Esophagus mucosa (tissue), 1 donor: ENCODE data around the gene GIMAP8. TPM values are rescaled to one million over a fixed set of nuclear protein-coding genes. Genes with fewer than 3 reads are reported as not detected.
"Not testable (repeated sequence)": the region's sequence is repeated elsewhere in the genome, so short reads cannot be mapped to it uniquely, and the experiment has no call there.

Source experiments
- ATAC-seq: fragments of 200-7000 bp; cut with Tn5 transposase; one replicate; pipeline ENCODE4 v1.9.1; 2020
- total RNA-seq: library from RNA; stranded (reverse); gene quantifications from one replicate; pipeline ENCODE4 v1.2.4, GENCODE V29; 2023
- donor health status: DM: yes; HTN: yes; CAD: no.

Gene GIMAP8
- total RNA-seq, 1 donor from 2014 or later = 1.6 TPM

- ATAC-seq = no peak
Measured at GRCh38 chr7:150441524-150441923, 8.9 kb upstream of the GIMAP8 start.

GRCh38 chr7:150442811-150443210, 7.6 kb upstream of the GIMAP8 start:
- no peak for ATAC-seq

GRCh38 chr7:150443793-150444540, 6.5 kb upstream of the GIMAP8 start:
- ATAC-seq = no peak

DNA sequence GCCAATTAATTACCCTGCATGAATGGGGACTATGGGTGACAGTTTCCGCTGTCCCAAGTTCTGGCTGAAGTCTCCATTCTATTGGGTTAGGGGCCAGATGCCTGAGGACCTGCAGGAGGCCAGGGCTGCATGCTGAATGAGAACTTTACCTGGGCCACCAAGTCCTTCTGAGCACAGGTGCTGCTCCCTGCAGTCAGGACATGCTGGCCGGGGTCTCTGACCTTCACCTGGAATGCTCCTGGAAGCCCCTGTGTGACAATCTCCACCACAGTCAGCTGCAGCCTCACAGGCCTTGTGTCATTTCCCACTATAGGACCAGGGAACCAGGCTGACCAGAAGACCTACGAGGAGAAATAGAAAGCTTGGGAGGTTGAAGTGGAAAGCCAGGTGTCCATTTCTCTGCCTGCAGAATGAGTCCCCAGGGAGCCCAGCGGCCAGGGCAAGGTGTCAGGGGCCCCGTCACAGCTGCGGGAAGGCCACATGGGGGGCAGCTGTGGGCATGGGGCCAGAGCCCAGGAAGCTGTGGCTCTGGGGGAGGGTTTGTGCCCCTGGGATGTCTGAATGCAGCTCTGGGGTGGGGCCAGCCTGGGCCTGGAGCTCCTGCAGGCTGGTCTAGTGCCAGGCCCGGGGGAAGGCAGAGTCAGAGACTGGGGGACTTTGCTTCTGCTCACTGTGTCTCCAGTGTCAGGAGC, 5.6 kb upstream of the GIMAP8 start:
- ATAC-seq = no peak

GRCh38 chr7:150446288-150446938, 4.0 kb upstream of the GIMAP8 start:
- no peak for ATAC-seq

DNA sequence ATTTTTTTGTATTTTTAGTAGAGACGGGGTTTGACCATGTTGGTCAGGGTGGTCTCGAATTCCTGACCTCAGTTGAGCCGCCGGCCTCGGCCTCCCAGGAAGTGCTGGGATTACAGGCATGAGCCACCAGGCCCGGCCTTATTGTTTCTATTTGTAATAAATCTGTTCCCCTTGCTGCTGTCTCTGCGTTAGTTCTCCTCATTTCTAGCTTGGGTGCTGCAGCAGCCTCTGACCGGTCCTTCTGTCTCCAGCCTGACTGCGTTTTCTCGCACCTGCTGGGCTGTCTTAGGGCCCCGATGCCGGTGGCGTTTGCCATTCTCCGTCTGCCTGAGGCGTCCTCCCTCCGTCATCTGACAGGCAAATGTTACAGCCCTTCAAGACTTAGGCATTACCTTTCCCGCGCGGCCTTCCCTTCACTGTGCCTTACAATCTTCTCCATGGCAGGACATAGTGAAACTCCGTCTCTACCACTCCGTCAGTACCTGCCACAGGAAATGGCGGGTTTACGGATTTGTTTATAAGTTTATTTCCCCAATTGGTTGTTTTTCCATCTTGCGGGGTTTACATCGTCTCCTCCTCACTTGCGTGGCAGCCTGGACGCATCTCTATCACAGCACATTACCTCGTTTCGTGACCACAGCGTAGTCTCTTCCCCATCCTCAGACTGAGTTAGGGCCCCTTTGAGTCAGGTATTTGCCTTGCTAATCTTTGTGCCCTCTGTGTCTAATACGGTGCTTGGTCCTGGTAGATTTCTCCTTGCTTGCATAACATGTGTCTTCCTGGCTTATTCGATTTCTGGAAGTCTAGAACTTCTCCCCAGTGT, 2.3 kb upstream of the GIMAP8 start:
- ATAC-seq = no peak

- peak; percentile 78 for ATAC-seq
Measured at GRCh38 chr7:150448789-150449147, 1.7 kb upstream of the GIMAP8 start.

DNA sequence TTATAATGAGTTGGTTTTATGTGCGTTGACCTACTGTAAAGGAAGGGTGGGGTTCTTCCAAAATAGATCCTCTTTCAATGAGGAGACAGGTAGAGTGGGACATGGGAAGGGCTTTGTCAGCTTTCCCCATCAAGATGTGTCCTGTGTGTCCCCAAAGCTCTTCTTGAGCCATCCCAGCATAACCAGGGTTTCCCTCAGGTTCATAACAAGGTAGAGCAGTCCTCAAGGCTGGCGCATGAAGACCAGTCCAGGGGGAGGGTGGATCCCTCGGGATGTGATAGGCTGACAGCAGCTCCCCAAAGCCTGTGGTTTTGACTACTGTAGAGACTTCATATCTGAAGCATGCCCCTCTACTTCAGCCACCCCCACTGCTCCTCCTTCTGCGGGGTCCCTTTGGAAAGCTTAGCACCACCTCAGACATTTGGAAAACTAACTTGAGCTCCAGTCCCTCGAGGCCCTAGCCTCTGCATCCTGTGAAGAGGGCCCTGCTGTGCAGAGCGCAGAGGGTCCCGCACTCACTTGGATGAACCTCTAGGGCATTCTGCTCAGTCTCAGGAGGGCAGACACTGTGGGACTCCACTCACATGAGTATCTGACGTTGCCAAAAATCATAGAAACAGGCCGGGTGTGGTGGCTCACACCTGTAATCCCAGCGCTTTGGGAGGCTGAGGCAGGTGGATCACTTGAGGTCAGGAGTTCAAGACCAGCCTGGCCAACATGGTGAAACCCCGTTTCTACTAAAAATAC, 1.1 kb upstream of the GIMAP8 start:
- ATAC-seq = no peak

- ATAC-seq = peak; percentile 39
Measured at GRCh38 chr7:150451097-150451793, 815 bp downstream of the GIMAP8 start.

DNA sequence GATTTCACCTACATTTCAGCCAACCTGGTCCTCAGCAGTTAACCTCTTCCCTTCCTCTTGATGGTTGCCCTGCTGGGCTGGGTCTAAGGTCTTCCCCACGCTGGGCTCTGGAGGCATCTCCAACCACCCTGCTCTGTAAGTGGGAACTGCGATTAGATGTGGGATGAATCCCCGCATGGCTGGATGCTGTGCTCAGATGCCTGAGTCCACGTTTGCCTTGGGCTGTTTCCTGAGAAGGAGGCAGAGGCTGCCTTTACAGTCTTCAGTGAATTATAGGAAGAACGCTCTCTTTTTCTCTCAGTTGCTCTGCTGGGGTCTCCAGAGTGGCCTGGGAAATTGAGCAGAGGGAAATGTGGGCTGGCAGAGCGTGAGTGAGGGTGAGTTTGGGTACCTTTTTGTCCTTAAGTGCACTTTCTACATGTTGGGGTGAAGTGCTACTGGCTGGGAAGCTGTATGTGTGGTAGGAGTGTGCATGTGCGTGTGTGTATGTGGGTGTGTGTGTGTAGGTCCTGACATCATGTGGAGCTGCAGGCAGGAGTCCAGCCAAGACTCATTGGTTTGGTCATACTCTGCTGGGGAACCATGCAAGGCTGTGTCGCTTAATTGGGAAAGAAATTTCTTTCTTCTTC, 1.5 kb downstream of the GIMAP8 start:
- no peak for ATAC-seq

- ATAC-seq = no peak
Measured at GRCh38 chr7:150453181-150453580, 2.8 kb downstream of the GIMAP8 start.

- ATAC-seq = no peak
Measured at GRCh38 chr7:150453892-150454291, 3.5 kb downstream of the GIMAP8 start.

GRCh38 chr7:150457064-150457463, 6.6 kb downstream of the GIMAP8 start:
- ATAC-seq = not testable (repeated sequence)

GRCh38 chr7:150458235-150458634, 7.8 kb downstream of the GIMAP8 start:
- no peak for ATAC-seq

DNA sequence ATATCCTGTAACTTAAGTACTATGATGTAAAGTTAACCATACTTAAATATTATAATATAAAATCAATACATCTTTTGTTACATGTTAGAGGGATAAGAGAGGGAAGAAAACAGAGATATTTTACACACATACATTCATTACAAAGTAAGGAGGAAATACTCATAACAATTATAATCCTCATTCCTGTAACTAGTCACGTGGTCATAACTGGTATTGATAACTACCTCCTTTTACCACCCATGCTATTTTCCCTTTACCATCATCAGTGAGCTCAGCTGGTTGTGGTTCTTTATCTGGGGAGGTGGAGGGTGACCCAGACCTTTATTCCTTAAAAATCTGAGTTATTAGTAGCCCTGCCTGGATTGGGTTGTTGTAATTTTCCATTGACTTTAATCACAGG, 8.3 kb downstream of the GIMAP8 start:
- no peak for ATAC-seq

DNA sequence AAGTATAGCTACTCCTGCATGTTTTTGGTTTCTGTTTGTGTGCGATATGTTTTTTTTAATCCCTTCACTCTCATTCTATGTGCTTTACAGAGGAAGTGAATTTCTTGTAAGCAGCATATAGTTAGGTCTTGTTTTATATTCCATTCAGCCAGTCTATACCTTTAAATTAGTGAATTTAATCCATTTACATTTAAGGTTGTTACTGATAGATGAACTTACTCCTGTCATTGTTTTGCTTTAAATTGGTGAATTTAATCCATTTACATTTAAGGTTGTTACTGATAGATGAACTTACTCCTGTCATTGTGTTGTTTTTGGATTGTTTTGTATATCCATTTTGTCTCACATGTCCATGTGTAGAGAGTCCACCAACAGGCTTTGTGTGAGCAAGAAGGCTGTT, 11.1 kb downstream of the GIMAP8 start:
- ATAC-seq = no peak

DNA sequence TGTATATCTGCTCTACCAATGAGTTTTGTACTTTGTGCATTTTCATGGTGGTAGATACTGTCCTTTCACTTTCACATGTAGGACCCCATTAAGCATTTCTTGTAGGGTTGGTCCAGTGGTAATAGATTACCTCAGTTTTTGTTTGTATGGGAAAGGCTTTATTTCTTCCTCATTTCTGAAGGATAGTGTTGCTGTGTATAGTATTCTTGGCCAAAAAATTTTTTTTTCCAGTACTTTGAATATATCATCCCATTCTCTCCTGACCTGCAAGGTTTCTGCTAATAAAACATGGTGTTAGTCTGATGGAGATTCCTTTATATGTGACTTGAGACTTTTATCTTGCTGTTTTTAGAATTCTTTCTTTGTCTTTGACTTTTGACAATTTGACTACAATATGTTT, 12.0 kb downstream of the GIMAP8 start:
- no peak for ATAC-seq

- no peak for ATAC-seq
Measured at GRCh38 chr7:150463461-150463860, 13.0 kb downstream of the GIMAP8 start.

GRCh38 chr7:150464962-150465361, 14.5 kb downstream of the GIMAP8 start:
- ATAC-seq = no peak

DNA sequence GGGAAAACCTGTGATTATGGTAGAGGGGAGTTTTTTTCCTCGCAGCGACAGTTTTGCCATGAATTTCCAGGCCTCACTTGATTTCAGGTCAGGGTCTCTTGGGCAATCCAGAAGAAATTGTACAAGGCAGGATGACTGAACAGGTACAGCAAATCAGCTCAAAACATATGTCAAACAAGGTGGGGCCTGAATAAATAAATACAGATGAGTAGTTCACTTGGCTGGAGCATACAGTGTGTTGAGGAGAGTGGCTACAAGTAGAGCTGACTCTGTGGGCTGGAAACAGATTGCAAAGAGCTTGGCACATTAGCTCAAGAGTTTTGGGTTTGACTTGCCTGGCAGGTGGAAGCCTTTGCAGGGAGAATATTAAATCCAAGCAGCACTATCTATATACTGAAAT, 15.0 kb downstream of the GIMAP8 start:
- ATAC-seq = peak; percentile 44

- ATAC-seq = no peak
Measured at GRCh38 chr7:150466477-150466876, 16.0 kb downstream of the GIMAP8 start.
